Body of pancreas (tissue), 4 donors: Measurements from ENCODE around the gene GDPGP1. TPM values are rescaled to one million over a fixed set of nuclear protein-coding genes. Genes with fewer than 3 reads are reported as not detected.
A peak's percentile ranks its signal among the peaks of the same experiment; 100 is the strongest.

Experiments used
- ATAC-seq: fragments of 150-250 bp; one replicate; pipeline ENCODE4 v1.9.1; 2016
- DNase-seq, 4 donors: peaks; one replicate each; pipeline ENCODE4 v3.0.0-alpha.2; 2019
- H3K27ac ChIP-seq, 4 donors: fragments of 200-600 bp; sonication (generic); 1 replicate in 3 of 4; 2 replicates in 1 of 4; pipeline versions ENCODE4 v1.5.1 to v1.6.1; 2016 to 2019; ENCODE audit warnings: mild to moderate bottlenecking in 1 of 4, mixed read lengths in 1 of 4, moderate library complexity in 1 of 4
- H3K27me3 ChIP-seq, 2 donors: fragments of 200-600 bp; sonication (generic); one replicate each; pipeline ENCODE4 v1.6.0; 2016; ENCODE audit warnings: mild to moderate bottlenecking in 1 of 2
- H3K36me3 ChIP-seq, 2 donors: fragments of 200-600 bp; sonication (generic); replicated peaks in 1 of 2; 2 replicates each; pipeline ENCODE4 v1.5.1; 2016; ENCODE audit warnings: low read depth in 2 of 2; ENCODE audit not compliant: insufficient read depth in 1 of 2
- H3K4me1 ChIP-seq: fragments of 200-600 bp; sonication (generic); one replicate; pipeline ENCODE4 v1.6.0; 2016
- H3K4me3 ChIP-seq, 2 donors: fragments of 200-600 bp; sonication (generic); 1 replicate in 1 of 2; 2 replicates in 1 of 2; pipeline ENCODE4 v1.5.1; 2016 to 2019
- H3K9me3 ChIP-seq, 3 donors: fragments of 200-600 bp; sonication (generic); 1 replicate in 2 of 3; 2 replicates in 1 of 3; pipeline ENCODE4 v1.5.1; 2016
- POLR2A ChIP-seq, 3 donors: fragments of 450-650 bp; IDR thresholded peaks; one replicate each; pipeline ENCODE4 v1.6.1; 2016; ENCODE audit warnings: antibody characterized with exemption in 3 of 3, mild to moderate bottlenecking in 2 of 3
- WGBS, 2 donors: methylation state at CpG; one replicate each; pipeline ENCODE4 v1.1.5; 2017; 5-methylcytosine and 5-hydroxymethylcytosine counted together
- intact Hi-C: fragments of 100-400 bp; cut with DNase I; formaldehyde crosslinking; loops from one replicate; pipeline ENCODE4 v1.15.1; 2023
- small RNA-seq: library from RNA; depleted of rRNA; stranded (forward); fragments of <200 nt; gene quantifications from one replicate; pipeline ENCODE3, GENCODE V24; 2016
- total RNA-seq, 2 donors: library from RNA; depleted of rRNA; stranded (reverse); fragments of >200 nt; gene quantifications; one replicate each; pipeline ENCODE4 v1.1.0, GENCODE V29; 2016
- TF ChIP-seq, protein P1 (sequence below), 7 experiments: fragments of 450-650 bp in 4 of 7; fragments of 200-600 bp in 3 of 7; sonication (generic) in 3 of 7; IDR thresholded peaks; one replicate each; pipeline ENCODE4 v1.5.1; 2016 to 2019; ENCODE audit warnings: antibody characterized with exemption in 7 of 7

GDPGP1 gene
- total RNA-seq, 2 donors from 2014 or later: 0.33 to 5.2 TPM

DNA sequence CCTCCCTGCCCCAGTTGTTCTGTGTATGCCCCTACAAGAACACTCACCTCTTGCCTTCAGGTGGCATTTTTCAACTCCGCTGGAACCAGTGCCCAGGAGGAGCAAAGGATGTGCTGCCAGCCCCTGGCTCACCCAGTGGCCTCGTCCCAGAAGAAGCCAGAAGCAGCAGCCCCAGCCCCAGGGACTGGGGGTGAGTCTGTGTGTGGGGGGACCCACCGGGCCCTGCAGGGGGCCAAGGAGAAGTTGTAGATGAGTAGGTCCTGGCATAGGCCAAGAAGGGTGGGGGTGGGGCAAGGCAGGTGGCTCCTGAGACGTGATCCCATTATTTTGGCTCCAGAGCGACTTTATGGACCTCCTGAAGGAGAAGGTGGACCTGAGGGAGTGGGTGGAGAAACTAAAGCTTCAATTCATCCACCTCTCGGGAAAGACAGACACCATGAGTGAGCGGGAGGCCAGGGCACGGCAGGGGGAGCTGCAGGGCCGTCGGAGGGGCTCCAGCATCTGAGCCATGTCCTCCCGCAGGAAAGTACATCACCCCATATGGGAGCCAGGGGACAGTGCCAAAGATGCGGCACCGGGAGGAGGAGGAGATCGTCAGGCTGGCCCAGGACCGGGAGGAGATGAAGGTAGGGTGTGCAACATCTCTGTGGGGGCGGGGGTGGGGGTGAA is 60.7 kb downstream of the GDPGP1 start:
- peak in 3 of 4 donors; percentile 42 to 58 (median 49) for DNase-seq
- no peaks in the 10 kb centered on the region for H3K9me3 ChIP-seq
- no peaks in the 10 kb centered on the region for H3K36me3 ChIP-seq
- peak in 1 of 3 donors; percentile 1 for TF ChIP-seq POLR2A (IDR thresholded peaks at IDR 0.05)
- TF ChIP-seq, protein P1, sequence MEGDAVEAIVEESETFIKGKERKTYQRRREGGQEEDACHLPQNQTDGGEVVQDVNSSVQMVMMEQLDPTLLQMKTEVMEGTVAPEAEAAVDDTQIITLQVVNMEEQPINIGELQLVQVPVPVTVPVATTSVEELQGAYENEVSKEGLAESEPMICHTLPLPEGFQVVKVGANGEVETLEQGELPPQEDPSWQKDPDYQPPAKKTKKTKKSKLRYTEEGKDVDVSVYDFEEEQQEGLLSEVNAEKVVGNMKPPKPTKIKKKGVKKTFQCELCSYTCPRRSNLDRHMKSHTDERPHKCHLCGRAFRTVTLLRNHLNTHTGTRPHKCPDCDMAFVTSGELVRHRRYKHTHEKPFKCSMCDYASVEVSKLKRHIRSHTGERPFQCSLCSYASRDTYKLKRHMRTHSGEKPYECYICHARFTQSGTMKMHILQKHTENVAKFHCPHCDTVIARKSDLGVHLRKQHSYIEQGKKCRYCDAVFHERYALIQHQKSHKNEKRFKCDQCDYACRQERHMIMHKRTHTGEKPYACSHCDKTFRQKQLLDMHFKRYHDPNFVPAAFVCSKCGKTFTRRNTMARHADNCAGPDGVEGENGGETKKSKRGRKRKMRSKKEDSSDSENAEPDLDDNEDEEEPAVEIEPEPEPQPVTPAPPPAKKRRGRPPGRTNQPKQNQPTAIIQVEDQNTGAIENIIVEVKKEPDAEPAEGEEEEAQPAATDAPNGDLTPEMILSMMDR (IDR thresholded peaks at IDR 0.05): peak in 3 of 7 experiments; percentile 28 to 46 (median 31)
- H3K4me3 ChIP-seq: peak overlapping the region in 1 of 2 donors; percentile 12
- H3K27me3 ChIP-seq: no peaks in the 10 kb centered on the region
- intact Hi-C loops: no loop called here
- WGBS, 2 donors: 31 to 33% methylated on average over 11 to 16 of the region's 16 CpGs
- H3K4me1 ChIP-seq: peaks cover 39% of the 10 kb centered on the region
- peak; percentile 20 for ATAC-seq
- peak overlapping the region; percentile 17 to 91 (median 88) for H3K27ac ChIP-seq

- Histone ChIP-seq H3K36me3 (no peaks in the 10 kb centered on the region), H3K9me3 (no peaks in the 10 kb centered on the region), H3K4me3 (peak overlapping the region in 1 of 2 donors; percentile 12), H3K4me1 (peaks cover 39% of the 10 kb centered on the region), H3K27me3 (no peaks in the 10 kb centered on the region), H3K27ac (peak overlapping the region in 3 of 4 donors; percentile 17 to 90 (median 58))
- DNase-seq (peak in 1 of 4 donors; percentile 22), ATAC-seq (no peak)
- peak in 1 of 3 donors; percentile 11 for TF ChIP-seq POLR2A (IDR thresholded peaks at IDR 0.05)
- TF ChIP-seq, protein P1 (IDR thresholded peaks at IDR 0.05): no peak
- intact Hi-C loops: no loop called here
- 0 to 27% methylated on average over 4 to 10 of the region's 10 CpGs for WGBS, 2 donors
Observed at GRCh38 chr15:90295270-90295648, 61.2 kb downstream of the GDPGP1 start.

Small RNA genes within 50 kb of the gene (small RNA-seq; reads per million reads assigned to genes)
- not detected for gene AC091167.3
- not detected for gene RN7SL736P

Other genes with a start within 250 kb of the GDPGP1 start
- gene ZNF710, start 232.9 kb upstream of the GDPGP1 start, total RNA-seq: 10 to 100 TPM; 18.1 to 34.5 TPM
- gene IDH2, start 131.7 kb upstream of the GDPGP1 start, total RNA-seq: 10 to 100 TPM; 77.5 to 78.6 TPM
- gene SEMA4B, start 32.9 kb upstream of the GDPGP1 start, total RNA-seq: 10 to 100 TPM; 42.8 to 63.9 TPM
- 10 to 100 TPM; 36.6 to 59.0 TPM for gene CIB1, start 268 bp upstream of the GDPGP1 start, total RNA-seq
- not detected for gene TTLL13, start 15.3 kb downstream of the GDPGP1 start, total RNA-seq
- gene NGRN, start 31.5 kb downstream of the GDPGP1 start, total RNA-seq: 10 to 100 TPM; 27.4 to 27.8 TPM
- 1 to 10 TPM; 5.7 to 9.6 TPM for gene ZNF774, start 118.1 kb downstream of the GDPGP1 start, total RNA-seq
- 10 to 100 TPM; 79.6 to 92.9 TPM for gene IQGAP1, start 154.0 kb downstream of the GDPGP1 start, total RNA-seq